ENCODE measurements around the gene ACAT1.

DNA sequence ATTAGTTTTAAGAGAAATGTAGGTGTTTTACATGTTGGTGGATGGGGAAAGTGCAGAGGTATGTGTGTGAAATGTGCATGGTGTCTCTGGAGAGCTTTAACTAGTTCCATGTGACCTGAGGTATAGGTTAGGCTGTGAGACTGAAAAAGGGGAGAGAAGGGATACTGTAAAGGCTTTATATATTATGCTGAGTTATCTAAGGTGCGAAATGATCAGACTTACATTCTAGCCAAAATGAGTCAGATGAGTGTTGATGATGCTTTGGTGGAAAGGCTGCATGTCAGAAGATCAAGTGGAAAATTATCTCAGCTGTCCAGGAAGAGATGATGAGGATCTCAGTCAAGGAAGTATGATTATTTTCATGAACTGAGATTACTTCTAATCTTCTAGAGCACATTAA is 15.8 kb downstream of the ACAT1 start:
- TF ChIP-seq, protein P1, sequence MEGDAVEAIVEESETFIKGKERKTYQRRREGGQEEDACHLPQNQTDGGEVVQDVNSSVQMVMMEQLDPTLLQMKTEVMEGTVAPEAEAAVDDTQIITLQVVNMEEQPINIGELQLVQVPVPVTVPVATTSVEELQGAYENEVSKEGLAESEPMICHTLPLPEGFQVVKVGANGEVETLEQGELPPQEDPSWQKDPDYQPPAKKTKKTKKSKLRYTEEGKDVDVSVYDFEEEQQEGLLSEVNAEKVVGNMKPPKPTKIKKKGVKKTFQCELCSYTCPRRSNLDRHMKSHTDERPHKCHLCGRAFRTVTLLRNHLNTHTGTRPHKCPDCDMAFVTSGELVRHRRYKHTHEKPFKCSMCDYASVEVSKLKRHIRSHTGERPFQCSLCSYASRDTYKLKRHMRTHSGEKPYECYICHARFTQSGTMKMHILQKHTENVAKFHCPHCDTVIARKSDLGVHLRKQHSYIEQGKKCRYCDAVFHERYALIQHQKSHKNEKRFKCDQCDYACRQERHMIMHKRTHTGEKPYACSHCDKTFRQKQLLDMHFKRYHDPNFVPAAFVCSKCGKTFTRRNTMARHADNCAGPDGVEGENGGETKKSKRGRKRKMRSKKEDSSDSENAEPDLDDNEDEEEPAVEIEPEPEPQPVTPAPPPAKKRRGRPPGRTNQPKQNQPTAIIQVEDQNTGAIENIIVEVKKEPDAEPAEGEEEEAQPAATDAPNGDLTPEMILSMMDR (IDR thresholded peaks at IDR 0.05), result no peak
- TF ChIP-seq POLR2A (IDR thresholded peaks at IDR 0.05), result no peak

All from heart left ventricle (tissue), 13 donors.